ENCODE data around the gene POU2F1.

- TF ChIP-seq POLR2A (IDR thresholded peaks at IDR 0.05) = no peak
- no peak for TF ChIP-seq CTCF (IDR thresholded peaks at IDR 0.05)
- TF ChIP-seq POLR2AphosphoS5 (IDR thresholded peaks at IDR 0.05) = no peak
These were observed 192.2 kb downstream of the POU2F1 start for GRCh38 chr1:167412920-167413319.
